ENCODE results near the gene TAX1BP1.
"Not testable (repeated sequence)": the region's sequence is repeated elsewhere in the genome, so short reads cannot be mapped to it uniquely, and the experiment has no call there.

Gene TAX1BP1

DNA sequence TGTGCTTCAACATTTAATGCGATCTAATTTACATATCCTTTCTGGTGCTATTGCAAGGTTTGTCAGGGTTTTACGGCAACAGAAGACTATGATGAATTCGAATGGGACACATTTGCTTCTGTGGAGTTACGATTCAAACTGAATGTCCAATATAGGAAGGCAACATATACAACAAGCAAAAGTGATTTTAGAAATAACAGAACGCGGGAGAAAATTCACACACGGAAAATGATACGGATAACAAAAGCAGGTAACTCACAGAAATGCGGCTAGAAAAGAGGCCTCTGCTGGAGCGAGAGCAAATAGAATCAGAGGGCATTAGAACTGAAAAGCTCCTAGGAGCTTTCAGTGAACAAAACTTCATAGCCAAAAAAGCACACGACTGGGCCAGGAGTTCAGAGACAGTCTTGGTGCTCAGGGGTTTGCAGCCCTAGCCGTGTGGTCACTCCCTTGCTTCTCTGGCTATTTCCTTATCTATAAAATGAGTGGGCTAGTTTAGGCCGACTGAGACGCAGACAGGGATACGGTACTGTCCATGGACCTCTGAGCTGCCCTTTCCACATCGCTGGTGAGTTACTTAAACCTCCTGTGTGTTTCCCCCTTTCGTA is 557 bp upstream of the TAX1BP1 start:
- no peak for DNase-seq (ENCODE audit: low read depth)

DNA sequence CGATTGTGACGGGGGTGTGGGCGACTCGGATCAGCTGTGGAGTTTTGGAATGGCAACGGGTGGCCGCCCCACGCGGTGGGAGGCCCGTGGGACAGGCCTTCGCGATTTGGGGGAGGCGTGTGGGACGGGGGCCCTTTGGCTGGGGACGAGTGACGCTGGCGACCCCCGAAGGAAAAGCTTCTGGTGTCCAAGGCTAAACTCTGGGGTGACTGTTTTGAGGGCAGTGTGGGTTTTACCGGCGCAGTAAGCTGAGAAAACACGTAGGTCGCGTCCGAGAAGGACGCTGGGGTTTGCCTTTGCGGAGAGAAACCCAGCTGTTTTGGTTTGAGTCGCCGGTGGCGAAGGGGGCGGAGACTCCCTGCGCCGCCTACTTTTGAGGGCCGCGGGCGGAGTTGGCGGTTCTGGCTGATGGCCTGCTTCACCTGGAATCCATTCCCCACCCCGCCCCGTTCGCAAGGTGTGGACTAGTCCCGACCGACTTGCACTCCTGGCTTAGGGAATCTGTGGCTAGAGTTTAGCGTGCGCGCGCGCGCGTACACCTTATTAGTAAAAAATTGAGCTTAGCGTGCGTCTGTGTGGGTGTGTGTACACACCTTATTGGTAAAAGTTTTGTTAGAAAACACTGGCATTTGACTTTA is 606 bp downstream of the TAX1BP1 start:
- DNase-seq (ENCODE audit: low read depth) = no peak

DNA sequence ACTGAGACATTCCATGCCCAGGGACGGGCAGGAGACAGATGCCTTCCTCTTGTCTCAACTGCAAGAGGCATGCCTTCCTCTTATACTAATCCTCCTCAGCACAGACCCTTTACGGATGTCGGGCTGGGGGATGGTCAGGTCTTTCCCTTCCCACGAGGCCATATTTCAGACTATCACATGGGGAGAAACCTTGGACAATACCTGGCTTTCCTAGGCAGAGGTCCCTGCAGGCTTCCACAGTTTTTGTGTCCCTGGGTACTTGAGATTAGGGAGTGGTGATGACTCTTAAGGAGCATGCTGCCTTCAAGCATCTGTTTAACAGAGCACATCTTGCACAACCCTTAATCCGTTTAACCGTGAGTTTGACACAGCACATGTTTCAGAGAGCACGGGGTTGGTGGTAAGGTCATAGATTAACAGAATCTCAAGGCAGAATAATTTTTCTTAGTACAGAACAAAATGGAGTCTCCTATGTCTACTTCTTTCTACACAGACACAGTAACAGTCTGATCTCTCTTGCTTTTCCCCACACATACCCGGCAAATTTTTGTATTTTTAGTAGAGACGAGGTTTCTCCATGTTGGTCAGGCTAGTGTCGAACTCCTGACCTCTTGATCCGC is 2.2 kb downstream of the TAX1BP1 start:
- DNase-seq (ENCODE audit: low read depth) = not testable (repeated sequence)

DNA sequence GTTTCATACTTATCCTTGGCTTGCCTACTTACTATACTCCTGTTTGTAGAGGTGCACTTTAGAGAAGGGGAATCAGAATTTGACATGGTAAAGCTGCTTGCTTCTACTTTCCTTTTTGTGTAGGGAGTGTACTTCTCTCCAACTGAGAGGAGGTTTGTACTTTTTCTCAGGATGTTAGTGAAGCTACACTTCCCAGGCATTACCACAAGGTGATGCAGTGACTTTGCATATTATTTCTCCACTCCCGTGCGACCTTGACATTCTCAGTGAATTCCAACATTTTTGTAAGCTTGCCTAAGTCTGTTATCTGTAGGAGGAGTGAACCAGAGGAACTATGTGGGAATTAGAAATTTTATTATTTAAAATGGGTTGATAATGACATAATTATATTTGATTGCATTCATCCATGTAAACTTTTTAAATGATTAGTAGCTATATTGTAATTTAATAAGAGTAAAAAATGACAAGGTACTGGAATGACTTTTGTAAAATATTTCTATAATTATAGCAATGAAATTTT is 5.2 kb downstream of the TAX1BP1 start:
- DNase-seq (ENCODE audit: low read depth) = no peak

DNA sequence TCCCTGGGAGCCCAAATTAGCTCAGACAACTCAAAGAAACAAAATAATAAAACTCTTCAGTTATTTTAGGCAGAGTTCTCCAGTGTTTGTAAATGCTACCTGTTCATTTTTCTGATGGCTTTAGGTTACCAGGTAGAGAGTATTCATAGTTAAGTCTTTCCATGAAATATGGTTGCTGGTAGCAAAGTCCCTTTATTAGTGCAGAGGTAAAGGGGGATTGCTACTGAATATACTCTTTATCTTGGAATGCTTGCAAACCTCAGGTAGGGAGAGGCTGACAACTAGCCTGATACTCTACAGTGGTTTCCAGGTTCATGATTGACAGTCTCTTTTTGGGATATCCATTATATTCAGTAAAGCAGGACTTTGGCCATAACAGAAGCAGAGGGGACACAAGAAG is 6.5 kb downstream of the TAX1BP1 start:
- no peak for DNase-seq (ENCODE audit: low read depth)

DNA sequence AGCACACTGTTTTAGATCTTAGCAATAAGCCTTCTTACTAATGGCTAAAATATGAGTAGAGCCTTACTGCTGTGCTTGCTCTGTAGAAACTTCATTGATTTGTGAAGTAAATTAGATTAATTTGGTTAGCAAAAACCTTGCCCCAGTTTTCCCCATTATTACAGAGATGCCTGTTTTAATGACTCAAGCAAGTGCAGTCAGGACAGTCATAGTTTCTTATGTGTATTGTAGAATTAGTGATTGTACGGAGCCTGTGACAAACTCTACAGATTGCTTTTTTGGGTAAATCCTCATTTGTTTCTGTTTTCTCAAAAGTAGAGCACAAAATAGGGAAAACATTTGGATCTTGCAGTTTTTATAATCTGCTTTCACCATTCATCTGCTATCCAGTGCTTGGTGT is 7.0 kb downstream of the TAX1BP1 start:
- no peak for DNase-seq (ENCODE audit: low read depth)

DNA sequence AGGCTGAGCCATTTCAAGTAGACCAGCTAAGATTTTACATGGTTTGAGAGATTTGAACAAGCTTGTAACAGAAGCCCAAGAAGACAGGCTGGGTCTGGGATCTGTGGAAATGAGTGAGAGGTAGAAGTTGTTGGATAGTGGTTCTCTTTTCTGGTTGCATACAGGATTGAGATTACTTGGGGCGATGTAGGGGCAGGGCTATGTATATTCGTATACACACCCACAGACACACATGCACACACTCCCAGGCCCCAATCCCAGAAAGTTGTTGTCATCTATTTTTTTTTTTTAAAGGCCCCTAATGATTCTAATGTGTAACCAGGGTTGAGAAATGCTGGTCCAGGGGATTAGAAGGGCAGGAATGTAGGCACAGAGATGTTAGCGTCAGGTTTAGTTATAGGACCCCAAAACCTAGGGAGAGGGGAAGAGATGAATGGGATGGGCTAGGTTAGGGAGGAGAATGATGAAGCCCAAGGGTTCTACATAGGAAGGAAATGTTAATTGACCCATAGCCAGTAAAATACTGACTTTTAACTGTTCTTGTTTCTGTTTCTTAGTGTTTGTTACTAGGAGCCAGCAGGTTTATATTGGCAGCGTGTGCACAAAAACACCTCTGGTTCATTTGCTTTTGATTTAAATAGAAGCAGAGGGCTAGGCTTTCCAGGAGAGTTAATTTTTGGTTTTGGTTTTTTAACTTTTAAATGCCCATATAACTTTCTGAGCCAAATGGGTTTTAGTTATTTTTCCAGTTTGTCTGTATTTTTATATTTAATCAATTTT is 7.8 kb downstream of the TAX1BP1 start:
- no peak for DNase-seq (ENCODE audit: low read depth)

DNA sequence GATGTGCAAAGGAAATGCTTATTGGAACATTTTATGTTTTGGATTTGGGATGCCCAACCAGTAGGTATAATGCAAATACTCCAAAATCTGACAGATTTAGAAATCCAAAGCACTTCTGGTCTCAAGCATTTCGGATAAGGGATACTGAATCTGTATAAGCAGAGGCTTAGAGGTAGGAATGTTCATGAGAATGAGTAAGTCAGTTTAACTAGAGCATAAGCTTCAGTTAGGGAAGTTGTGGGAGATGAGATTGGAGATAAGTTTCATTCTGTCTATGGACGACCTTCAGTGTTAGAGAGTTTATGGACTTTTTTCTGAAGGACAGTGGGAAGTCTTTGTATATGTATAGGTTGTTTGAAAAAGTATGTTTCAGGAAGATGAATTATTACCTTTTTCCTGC is 10.4 kb downstream of the TAX1BP1 start:
- DNase-seq (ENCODE audit: low read depth) = no peak

DNA sequence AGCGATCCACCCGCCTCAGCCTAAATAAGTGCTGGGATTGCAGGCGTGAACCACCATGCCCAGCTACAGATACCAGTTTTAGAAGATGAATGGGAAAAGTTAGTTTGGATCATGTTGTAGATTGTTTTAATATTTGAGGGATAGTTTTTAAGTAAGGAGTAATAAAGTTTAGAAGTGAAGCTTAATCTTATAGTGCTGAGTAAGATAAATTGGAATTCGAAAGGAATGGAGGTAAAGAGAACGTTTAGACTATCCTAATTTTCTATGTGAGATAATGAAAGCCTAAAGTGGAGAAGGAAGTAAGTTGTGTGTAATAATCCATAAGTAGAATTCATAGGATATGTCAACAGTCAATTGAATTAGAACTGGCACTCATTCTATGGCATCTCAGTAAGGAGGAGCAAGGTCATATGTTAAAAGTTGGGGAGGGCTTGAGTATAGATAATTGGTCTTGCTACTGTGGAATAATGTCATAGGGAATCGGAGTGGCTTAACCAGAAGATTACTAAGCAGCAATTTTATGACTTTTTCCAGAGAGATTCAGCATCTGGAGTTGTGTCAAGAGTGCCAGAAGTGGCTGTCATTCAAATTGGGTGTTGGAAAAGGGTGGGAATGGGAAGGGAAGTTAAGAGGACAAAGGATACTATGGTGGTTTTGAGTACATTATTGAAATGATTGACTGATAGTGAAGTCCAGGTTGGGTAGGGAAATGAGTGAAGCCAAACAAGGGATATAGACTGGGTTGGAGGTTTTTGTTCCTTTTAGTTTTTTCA is 12.1 kb downstream of the TAX1BP1 start:
- no peak for DNase-seq (ENCODE audit: low read depth)

DNA sequence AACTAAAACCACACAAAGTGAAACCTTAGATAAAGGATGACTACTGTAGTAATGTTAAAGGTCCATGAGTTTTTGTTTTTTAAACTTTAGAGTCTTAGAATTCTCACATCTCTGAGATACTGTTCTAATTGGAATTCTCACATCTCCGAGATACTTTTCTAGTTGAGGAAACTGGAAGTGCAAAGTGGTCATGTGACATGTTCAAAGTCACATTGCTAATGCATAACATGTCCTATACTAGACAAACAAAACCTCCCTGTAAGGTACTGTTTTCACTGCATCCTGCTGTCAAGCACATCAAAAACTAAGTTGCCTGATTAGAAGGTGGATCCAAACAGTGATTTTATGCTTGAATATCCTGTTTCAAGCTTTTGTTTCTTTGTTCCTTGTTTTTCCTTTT is 13.9 kb downstream of the TAX1BP1 start:
- no peak for DNase-seq (ENCODE audit: low read depth)

DNA sequence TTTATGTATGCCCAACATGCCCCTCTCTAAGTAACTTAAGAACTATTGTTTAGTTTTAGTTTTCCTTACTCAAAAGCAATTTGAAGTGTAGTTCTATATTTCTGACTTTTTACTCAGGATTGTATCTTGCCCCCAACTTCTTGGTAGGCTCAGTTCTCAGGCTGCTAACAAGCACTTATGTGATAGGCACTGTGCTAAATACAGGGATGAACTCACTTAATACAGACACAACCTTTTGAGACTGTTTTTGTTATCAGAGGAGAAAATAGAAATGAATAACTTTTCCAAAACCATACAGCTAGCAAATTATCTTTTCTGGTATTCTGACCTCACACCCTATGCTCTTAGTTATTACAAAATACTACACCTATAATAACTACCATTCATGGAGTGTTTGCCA is 16.3 kb downstream of the TAX1BP1 start:
- no peak for DNase-seq (ENCODE audit: low read depth)

DNA sequence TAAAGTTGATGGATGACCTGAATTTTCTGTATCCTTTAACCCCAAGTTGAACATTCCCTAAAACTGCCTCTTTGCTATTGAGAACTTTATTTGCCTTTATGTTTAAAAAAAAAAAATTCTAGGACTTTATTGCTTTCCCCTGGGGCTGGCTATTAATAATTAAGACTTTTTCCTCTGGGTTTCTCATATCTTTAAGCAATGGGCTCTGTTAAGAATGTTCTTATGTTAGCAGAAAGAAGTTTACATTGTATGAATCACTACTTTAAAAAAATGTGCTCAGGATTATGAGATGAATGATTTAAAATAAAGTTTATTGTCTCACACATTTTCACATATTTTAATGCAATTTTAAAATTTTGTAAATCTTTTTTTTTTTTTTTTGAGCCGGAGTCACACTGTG is 19.5 kb downstream of the TAX1BP1 start:
- DNase-seq (ENCODE audit: low read depth) = no peak

DNA sequence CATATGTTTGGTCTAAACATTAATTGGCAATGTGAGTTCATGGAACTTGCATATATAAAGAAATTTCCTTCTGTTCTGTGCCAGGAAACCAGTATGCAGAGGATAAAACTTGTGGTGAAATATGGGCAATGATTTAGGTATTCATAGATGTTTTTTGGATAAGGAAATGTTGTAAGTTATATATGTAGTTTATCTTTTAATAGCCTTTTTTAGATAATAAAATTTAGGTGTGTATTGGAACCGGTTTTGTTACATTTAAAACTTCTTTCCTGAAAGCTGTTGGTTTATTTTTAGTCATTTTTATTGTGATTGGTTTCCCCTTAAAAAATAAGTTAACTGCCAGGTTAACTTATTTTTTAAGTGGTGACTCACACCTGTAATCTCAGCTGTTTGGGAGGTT is 22.1 kb downstream of the TAX1BP1 start:
- DNase-seq (ENCODE audit: low read depth) = no peak

DNA sequence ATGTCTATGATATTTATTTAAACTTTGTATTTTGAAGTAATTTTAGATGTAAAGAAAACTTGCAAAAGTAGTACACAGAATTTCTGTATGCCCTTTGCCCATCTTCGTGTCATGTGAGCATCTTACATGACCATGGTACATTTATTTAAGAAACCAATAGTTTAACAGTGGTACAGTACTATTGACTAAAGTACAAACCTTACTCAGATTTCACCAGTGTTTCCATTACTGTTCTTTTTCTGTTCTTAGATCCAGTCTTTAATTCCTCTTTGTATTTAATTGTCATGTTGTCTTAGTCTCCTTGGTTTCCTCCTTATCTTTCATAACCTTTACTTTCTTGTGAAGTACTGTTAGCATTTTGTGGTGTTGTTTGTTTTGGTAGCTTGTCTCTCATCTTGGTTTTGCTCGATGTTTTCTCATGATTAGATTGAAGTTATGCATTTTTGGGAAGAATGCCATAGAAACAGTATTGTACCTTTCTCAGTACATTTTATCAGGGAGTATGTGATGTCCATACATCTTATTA is 24.1 kb downstream of the TAX1BP1 start:
- no peak for DNase-seq (ENCODE audit: low read depth)

DNA sequence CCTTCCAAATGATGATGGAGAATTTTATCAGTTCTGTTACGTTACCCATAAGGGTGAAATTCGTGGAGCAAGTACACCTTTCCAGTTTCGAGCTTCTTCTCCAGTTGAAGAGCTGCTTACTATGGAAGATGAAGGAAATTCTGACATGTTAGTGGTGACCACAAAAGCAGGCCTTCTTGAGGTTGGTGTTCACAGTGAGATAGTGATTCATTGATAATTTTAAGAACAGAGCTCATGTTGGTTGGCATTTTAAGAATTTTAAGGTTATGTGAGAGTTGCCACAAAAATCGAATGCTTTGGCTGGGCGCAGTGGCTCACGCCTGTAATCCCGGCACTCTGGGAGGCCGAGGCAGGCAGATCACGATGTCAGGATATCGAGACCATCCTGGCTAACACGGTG is 25.9 kb downstream of the TAX1BP1 start:
- DNase-seq (ENCODE audit: low read depth) = peak; percentile 49

DNA sequence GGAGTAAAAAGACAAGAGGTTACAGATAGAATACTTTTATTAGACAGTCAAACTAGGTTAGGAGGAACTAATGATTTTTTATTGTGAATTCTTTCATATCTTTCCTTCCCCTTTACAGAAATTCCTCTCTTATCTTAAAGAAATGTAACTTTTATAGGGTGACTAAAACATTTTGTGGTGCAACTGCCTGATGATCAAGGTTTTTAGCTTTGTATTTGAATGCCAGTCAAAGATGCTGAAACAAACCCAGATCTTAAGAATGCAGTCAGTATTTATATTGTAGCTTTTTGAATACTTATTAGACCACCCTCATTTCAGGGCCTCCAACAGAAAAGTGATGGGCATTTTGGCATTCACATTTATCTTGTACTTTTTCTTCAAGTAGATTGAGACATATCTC is 27.4 kb downstream of the TAX1BP1 start:
- DNase-seq (ENCODE audit: low read depth) = peak; percentile 54

DNA sequence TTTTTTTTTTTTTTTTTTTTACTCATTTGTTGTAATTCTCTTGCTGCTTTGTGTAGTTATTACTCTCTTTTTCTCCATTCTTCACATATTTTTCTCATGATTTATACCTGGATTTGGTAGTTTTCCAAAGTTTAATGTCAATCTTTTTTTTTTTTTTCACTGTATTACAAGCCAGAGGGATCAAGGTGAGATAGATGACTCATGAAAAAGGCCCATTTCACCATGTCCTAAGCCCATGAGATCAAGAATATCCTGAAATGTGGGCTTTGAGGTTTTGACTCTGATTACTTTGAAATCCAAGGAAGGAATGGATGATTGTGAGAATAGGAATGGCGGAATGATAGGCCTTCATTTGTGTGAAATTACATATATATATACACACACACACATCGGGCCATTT is 31.1 kb downstream of the TAX1BP1 start:
- peak; percentile 58 for DNase-seq (ENCODE audit: low read depth)

DNA sequence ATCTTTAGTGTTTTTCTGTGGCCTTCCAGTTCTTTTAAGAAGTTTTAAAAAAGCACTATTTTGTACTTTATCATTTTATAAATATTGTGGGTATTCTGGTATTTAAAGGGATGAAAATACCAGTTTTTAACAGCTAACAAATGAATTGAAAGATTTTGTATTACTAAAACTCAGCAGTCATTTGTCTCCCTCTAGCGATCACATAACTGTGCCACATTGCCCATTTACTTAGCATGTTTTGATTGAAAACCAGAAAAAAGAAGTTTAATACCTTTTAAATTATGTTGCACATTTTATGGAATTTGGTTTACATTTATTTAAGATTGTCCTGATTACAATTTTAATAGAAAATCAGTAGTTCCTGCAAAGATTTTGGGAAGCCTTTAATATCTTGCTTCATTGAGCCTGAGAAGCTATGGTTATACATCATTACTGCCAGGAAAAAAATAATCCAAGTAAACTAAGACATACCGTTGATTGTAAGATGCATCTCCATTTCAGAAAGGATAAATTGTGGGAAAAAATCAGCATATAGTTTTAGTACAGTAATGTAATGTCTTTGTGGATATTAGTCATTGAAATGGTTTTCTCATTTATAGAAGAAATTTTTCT is 34.9 kb downstream of the TAX1BP1 start:
- DNase-seq (ENCODE audit: low read depth) = no peak

DNA sequence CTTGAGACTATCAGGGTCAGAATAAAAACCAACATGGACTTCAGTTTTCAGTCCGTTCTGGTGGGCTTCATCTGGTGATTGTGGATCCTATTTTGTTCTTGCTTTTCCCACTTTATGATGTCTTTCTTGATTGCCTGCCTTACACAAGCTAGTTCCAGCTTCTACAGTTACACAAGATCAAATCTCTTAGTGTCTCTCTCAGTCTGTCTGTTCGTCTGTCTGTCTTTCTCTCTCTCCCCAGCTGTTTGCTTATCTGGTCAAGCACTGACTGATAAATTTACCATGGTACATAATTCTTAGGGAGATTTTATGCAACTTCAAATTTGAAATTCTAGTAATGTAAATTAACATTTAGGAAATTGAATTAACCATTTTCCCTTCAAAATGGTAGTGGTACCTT is 35.8 kb downstream of the TAX1BP1 start:
- no peak for DNase-seq (ENCODE audit: low read depth)

DNA sequence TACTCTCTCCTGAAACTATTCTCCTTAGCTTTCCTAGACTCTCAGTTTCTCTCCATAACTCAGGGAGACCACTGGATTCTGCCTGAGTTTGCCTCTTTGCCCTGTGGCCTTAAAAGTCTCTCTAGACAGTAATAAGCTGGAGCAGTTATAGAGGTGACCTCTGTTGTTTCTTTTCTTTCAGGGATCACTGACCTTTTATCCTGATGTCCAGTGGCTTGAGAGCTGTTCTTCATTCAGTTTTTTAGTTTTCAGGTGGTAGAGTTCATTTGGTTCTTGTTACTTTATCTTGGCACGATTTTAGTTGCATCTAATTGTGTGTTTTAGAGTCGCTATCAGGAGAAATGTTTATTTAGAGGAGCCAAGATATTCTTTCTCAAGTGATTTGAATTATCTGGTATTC is 37.7 kb downstream of the TAX1BP1 start:
- no peak for DNase-seq (ENCODE audit: low read depth)

DNA sequence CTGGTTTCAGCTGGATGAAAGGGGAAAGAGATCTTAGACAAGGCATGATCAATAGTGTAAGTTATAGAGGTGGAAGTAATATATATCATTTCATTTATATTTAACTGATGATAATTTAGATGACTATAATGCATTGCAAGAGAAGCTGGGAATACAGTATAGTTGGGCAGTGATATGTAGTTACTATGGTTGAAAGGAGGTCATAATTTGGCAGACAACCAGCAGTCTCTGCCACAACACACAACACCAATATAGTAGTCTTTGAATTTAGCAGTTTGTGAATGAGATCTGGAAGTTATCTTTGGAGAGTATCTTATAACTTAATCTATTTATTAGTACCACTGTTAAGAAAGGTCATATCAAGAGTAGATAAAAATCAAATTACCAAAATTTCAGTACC is 39.9 kb downstream of the TAX1BP1 start:
- no peak for DNase-seq (ENCODE audit: low read depth)
